GM23338 (cell line): Measurements from ENCODE around the gene VPS54. TPM values are rescaled to one million over a fixed set of nuclear protein-coding genes. Genes with fewer than 3 reads are reported as not detected.
"Not testable (repeated sequence)": the region's sequence is repeated elsewhere in the genome, so short reads cannot be mapped to it uniquely, and the experiment has no call there.

Experiments used
- ATAC-seq: fragments of 200-7000 bp; cut with Tn5 transposase; 3 replicates; pipeline ENCODE4 v1.9.1; 2020
- DNase-seq: peaks from one replicate; pipeline ENCODE4 v3.0.0-alpha.2; 2015; ENCODE audit warnings: low spot score
- H2AFZ ChIP-seq: fragments of 200-600 bp; sonication (generic); 2 replicates; pipeline ENCODE4 v1.8.0; 2016; ENCODE audit warnings: antibody characterized with exemption, mild to moderate bottlenecking, moderate library complexity
- H3F3A ChIP-seq: fragments of 200-600 bp; sonication (generic); replicated peaks from 2 replicates; pipeline ENCODE4 v1.8.0; 2017; ENCODE audit warnings: antibody characterized with exemption, mixed run types, low read depth
- H3K27ac ChIP-seq: fragments of 200-600 bp; sonication (generic); 2 replicates; pipeline ENCODE4 v1.6.1; 2016; ENCODE audit warnings: low read depth
- H3K27me3 ChIP-seq: fragments of 200-600 bp; sonication (generic); 2 replicates; pipeline ENCODE4 v1.8.0; 2016; ENCODE audit warnings: mild to moderate bottlenecking, mixed run types, moderate library complexity; ENCODE audit not compliant: insufficient read depth
- H3K36me3 ChIP-seq: fragments of 200-600 bp; sonication (generic); 2 replicates; pipeline ENCODE4 v1.8.0; 2016; ENCODE audit warnings: mild to moderate bottlenecking; ENCODE audit not compliant: insufficient read depth
- H3K4me1 ChIP-seq: fragments of 200-600 bp; sonication (generic); 2 replicates; pipeline ENCODE4 v1.8.0; 2016; ENCODE audit warnings: mild to moderate bottlenecking, moderate library complexity; ENCODE audit not compliant: insufficient read depth
- H3K4me2 ChIP-seq: fragments of 200-600 bp; sonication (generic); 2 replicates; pipeline ENCODE4 v1.7.1; 2017; ENCODE audit warnings: mixed run types
- H3K4me3 ChIP-seq: fragments of 200-600 bp; sonication (generic); 2 replicates; pipeline ENCODE4 v1.6.1; 2016; ENCODE audit warnings: mixed run types
- H3K79me2 ChIP-seq: fragments of 200-600 bp; sonication (generic); replicated peaks from 2 replicates; pipeline ENCODE4 v1.8.0; 2017; ENCODE audit warnings: mild to moderate bottlenecking; ENCODE audit not compliant: insufficient read depth
- H3K9me2 ChIP-seq: fragments of 200-600 bp; sonication (generic); 2 replicates; pipeline ENCODE4 v1.8.0; 2017; ENCODE audit not compliant: insufficient read depth
- H4K20me1 ChIP-seq: fragments of 200-600 bp; sonication (generic); replicated peaks from 2 replicates; pipeline ENCODE4 v1.8.0; 2017; ENCODE audit warnings: mild to moderate bottlenecking; ENCODE audit not compliant: insufficient read depth
- H3K27ac Mint-ChIP-seq: 2 replicates; pipeline ENCODE4 v1.8.0; 2020; ENCODE audit warnings: inconsistent platforms, mild to moderate bottlenecking, moderate library complexity, mixed read lengths
- H3K27me3 Mint-ChIP-seq: 3 replicates; pipeline ENCODE4 v1.8.0; 2022; ENCODE audit warnings: low read depth, mild to moderate bottlenecking, moderate library complexity, mixed read lengths, inconsistent platforms; ENCODE audit not compliant: insufficient read depth, poor library complexity
- H3K36me3 Mint-ChIP-seq: 3 replicates; pipeline ENCODE4 v1.8.0; 2021; ENCODE audit warnings: low read depth, mild to moderate bottlenecking, inconsistent platforms, moderate library complexity, mixed read lengths
- H3K4me1 Mint-ChIP-seq: 3 replicates; pipeline ENCODE4 v1.8.0; 2020; ENCODE audit warnings: mild to moderate bottlenecking, inconsistent platforms, mixed read lengths
- H3K4me3 Mint-ChIP-seq: 3 replicates; pipeline ENCODE4 v1.8.0; 2021; ENCODE audit warnings: moderate library complexity, mild to moderate bottlenecking, inconsistent platforms, mixed read lengths
- H3K9me3 Mint-ChIP-seq: 3 replicates; pipeline ENCODE4 v1.8.0; 2020; ENCODE audit warnings: moderate library complexity, mild to moderate bottlenecking, inconsistent platforms, mixed read lengths
- EZH2 ChIP-seq: fragments of 200-600 bp; sonication (generic); IDR thresholded peaks from one replicate; pipeline ENCODE4 v1.8.0; 2017; ENCODE audit warnings: antibody characterized with exemption, mild to moderate bottlenecking, low read depth; ENCODE audit not compliant: unreplicated experiment
- JUNB ChIP-seq: IDR thresholded peaks from one replicate; pipeline ENCODE4 v1.6.1; 2016; ENCODE audit warnings: antibody characterized with exemption; ENCODE audit not compliant: unreplicated experiment
- NANOG ChIP-seq: IDR thresholded peaks from 2 replicates; pipeline ENCODE4 v1.6.1; 2016; ENCODE audit warnings: antibody characterized with exemption, borderline replicate concordance
- POLR2AphosphoS5 ChIP-seq: IDR thresholded peaks from 2 replicates; pipeline ENCODE4 v1.6.1; 2016; ENCODE audit warnings: antibody characterized with exemption, low read depth
- STAT1 ChIP-seq: IDR thresholded peaks from one replicate; pipeline ENCODE4 v1.6.1; 2016; ENCODE audit warnings: antibody characterized with exemption; ENCODE audit not compliant: unreplicated experiment
- ZNF114 ChIP-seq: fragments of 250-450 bp; sonication (Bioruptor Pico); IDR thresholded peaks from 2 replicates; pipeline ENCODE4 v1.5.0; 2020; ENCODE audit warnings: mild to moderate bottlenecking, moderate library complexity
- polyA plus RNA-seq: library from polyadenylated mRNA; unstranded; fragments of >200 nt; fragmentation: Nextera tagmentation; extraction: Ambion mirVana; gene quantifications from 2 replicates; pipeline ENCODE4 v1.2.1, GENCODE V29; 2016
- total RNA-seq: library from RNA; depleted of rRNA; stranded (reverse); fragments of >200 nt; shearing (Covaris generic); gene quantifications from 2 replicates; pipeline ENCODE4 v1.2.3, GENCODE V29; 2014
- TF ChIP-seq, protein P1 (sequence below): IDR thresholded peaks from 2 replicates; pipeline ENCODE4 v1.6.1; 2016; ENCODE audit warnings: antibody characterized with exemption
- TF ChIP-seq, protein P2 (sequence below): fragments of 250-450 bp; sonication (Bioruptor Pico); IDR thresholded peaks from 2 replicates; pipeline ENCODE4 v1.5.0; 2020; ENCODE audit warnings: mild to moderate bottlenecking, moderate library complexity

Gene VPS54
- total and polyA plus RNA-seq, 2 experiments from 2014 or later: 6.6 to 17.0 TPM

DNA sequence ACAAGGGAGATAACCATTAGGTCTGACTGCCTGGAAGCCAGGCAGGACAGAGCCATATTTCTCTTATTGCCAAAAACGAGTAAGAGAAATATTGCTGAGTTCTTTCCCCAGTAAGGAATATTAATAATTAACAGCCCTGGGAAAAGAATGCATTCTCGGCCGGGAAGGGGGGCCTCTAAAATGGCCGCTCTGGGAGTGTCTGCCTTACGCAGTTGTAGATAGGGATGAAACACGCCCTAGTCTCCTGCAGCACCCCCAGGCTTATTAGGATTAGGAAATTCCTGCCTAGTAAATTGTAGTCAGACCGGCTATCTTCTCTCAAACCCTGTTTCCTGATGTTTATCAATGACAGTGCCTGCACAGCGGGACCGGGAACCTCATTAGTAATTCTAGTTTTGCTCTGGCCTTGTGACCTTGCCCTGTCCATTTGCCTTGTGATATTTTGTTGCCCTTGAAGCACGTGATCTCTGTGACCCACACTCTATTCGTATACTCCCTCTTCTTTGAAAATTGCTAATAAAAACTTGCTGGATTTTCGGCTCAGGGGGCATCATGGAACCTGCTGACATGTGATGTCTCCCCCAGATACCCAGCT lies 30.3 kb downstream of the VPS54 start:
- not testable (repeated sequence) for H3K9me2 ChIP-seq, ATAC-seq, DNase-seq, H3K4me2 ChIP-seq, H3K27ac ChIP-seq, H3K4me3 ChIP-seq, H3K27me3 ChIP-seq, H3K79me2 ChIP-seq, H3K36me3 ChIP-seq, H2AFZ ChIP-seq, H3K27me3 Mint-ChIP-seq, H3K27ac Mint-ChIP-seq, H4K20me1 ChIP-seq, H3F3A ChIP-seq, H3K4me3 Mint-ChIP-seq
- H3K4me1 Mint-ChIP-seq: peaks cover 23% of the 10 kb centered on the region
- H3K36me3 Mint-ChIP-seq: peaks cover 18% of the 10 kb centered on the region
- H3K9me3 Mint-ChIP-seq: peaks cover 14% of the 10 kb centered on the region
- peaks cover 14% of the 10 kb centered on the region; the same call in 1 of the 2 replicates for H3K4me1 ChIP-seq

DNA sequence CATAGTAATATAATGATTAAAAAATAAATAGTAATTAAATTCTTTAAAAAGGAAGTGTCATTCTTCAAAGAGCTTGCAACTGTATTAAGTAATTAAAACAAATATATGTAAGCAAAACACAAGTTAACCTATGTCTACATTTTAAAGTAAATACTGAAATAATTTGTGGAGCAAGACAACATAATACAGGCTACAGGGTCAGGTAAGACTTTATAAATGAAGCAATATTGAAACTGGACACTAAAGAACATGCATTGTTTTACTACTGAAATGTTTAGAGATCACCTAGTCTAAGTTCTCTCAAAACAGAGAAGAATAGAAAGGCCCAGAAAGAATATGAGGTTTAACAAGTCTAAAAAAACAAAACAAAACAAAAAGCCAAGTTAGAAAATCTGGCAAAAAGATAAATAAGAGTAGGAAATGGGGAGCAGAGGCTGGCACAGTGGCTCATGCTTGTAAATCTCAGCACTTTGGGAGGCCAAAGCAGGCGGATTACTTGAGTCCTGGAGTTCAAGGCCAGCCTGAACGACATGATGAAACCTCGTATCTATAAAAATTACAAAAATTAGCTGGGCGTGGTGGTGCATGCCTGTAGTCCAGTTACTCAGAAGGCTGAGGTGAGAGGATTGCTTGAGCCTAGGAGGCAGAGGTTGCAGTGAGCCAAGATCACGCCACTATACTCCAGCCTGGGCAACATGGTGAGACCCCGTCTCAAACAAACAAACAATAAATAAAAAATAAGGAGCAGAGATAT lies 34.4 kb downstream of the VPS54 start:
- 0 out of 2 replicates have a peak, but pooled peaks cover 3% of the 10 kb centered on the region for H4K20me1 ChIP-seq
- H3K27ac ChIP-seq: no peak overlapping the region
- no peaks in the 10 kb centered on the region for H3K4me1 Mint-ChIP-seq
- H3K4me3 ChIP-seq: no peak overlapping the region
- H3K27ac Mint-ChIP-seq: no peak overlapping the region
- ATAC-seq: no peak
- TF ChIP-seq NANOG (no peak), STAT1 (no peak), ZNF114 (no peak)
- TF ChIP-seq, protein P1, sequence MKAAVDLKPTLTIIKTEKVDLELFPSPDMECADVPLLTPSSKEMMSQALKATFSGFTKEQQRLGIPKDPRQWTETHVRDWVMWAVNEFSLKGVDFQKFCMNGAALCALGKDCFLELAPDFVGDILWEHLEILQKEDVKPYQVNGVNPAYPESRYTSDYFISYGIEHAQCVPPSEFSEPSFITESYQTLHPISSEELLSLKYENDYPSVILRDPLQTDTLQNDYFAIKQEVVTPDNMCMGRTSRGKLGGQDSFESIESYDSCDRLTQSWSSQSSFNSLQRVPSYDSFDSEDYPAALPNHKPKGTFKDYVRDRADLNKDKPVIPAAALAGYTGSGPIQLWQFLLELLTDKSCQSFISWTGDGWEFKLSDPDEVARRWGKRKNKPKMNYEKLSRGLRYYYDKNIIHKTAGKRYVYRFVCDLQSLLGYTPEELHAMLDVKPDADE: no peak
- H3F3A ChIP-seq: no peaks in the 10 kb centered on the region
- peaks cover 15% of the 10 kb centered on the region for H3K36me3 Mint-ChIP-seq
- H3K36me3 ChIP-seq: no peaks in the 10 kb centered on the region
- H3K9me3 Mint-ChIP-seq: peaks cover 7% of the 10 kb centered on the region; the same call in 2 of the 3 replicates
- no peak overlapping the region for H2AFZ ChIP-seq
- no peak for DNase-seq
- no peak overlapping the region for H3K4me3 Mint-ChIP-seq
- no peak overlapping the region for H3K4me2 ChIP-seq
- H3K27me3 Mint-ChIP-seq: peaks cover under 1% of the 10 kb centered on the region
- H3K4me1 ChIP-seq: no peaks in the 10 kb centered on the region
- no peaks in the 10 kb centered on the region for H3K9me2 ChIP-seq
- H3K79me2 ChIP-seq: no peaks in the 10 kb centered on the region; the same call in 1 of the 2 replicates
- H3K27me3 ChIP-seq: no peaks in the 10 kb centered on the region

GRCh38 chr2:63983986-63984605 lies 35.1 kb downstream of the VPS54 start:
- no peaks in the 10 kb centered on the region for H3F3A ChIP-seq
- H3K27ac ChIP-seq: no peak overlapping the region
- ATAC-seq: no peak
- H3K27me3 ChIP-seq: no peaks in the 10 kb centered on the region
- H3K4me2 ChIP-seq: no peak overlapping the region
- no peak overlapping the region for H3K27ac Mint-ChIP-seq
- H3K36me3 ChIP-seq: no peaks in the 10 kb centered on the region
- H3K4me3 ChIP-seq: no peak overlapping the region
- H3K36me3 Mint-ChIP-seq: peaks cover 8% of the 10 kb centered on the region
- H3K4me3 Mint-ChIP-seq: no peak overlapping the region
- H3K4me1 Mint-ChIP-seq: no peaks in the 10 kb centered on the region
- no peaks in the 10 kb centered on the region for H3K4me1 ChIP-seq
- H2AFZ ChIP-seq: no peak overlapping the region
- peaks cover 2% of the 10 kb centered on the region; the same call in 2 of the 3 replicates for H3K9me3 Mint-ChIP-seq
- no peaks in the 10 kb centered on the region for H3K9me2 ChIP-seq
- no peaks in the 10 kb centered on the region; the same call in 1 of the 2 replicates for H3K79me2 ChIP-seq
- H4K20me1 ChIP-seq: 0 out of 2 replicates have a peak, but pooled peaks cover 3% of the 10 kb centered on the region
- no peaks in the 10 kb centered on the region for H3K27me3 Mint-ChIP-seq
- no peak for DNase-seq
- no peak for TF ChIP-seq POLR2AphosphoS5
- TF ChIP-seq JUNB: no peak
- TF ChIP-seq ZNF114: no peak
- no peak for TF ChIP-seq STAT1
- TF ChIP-seq, protein P2, sequence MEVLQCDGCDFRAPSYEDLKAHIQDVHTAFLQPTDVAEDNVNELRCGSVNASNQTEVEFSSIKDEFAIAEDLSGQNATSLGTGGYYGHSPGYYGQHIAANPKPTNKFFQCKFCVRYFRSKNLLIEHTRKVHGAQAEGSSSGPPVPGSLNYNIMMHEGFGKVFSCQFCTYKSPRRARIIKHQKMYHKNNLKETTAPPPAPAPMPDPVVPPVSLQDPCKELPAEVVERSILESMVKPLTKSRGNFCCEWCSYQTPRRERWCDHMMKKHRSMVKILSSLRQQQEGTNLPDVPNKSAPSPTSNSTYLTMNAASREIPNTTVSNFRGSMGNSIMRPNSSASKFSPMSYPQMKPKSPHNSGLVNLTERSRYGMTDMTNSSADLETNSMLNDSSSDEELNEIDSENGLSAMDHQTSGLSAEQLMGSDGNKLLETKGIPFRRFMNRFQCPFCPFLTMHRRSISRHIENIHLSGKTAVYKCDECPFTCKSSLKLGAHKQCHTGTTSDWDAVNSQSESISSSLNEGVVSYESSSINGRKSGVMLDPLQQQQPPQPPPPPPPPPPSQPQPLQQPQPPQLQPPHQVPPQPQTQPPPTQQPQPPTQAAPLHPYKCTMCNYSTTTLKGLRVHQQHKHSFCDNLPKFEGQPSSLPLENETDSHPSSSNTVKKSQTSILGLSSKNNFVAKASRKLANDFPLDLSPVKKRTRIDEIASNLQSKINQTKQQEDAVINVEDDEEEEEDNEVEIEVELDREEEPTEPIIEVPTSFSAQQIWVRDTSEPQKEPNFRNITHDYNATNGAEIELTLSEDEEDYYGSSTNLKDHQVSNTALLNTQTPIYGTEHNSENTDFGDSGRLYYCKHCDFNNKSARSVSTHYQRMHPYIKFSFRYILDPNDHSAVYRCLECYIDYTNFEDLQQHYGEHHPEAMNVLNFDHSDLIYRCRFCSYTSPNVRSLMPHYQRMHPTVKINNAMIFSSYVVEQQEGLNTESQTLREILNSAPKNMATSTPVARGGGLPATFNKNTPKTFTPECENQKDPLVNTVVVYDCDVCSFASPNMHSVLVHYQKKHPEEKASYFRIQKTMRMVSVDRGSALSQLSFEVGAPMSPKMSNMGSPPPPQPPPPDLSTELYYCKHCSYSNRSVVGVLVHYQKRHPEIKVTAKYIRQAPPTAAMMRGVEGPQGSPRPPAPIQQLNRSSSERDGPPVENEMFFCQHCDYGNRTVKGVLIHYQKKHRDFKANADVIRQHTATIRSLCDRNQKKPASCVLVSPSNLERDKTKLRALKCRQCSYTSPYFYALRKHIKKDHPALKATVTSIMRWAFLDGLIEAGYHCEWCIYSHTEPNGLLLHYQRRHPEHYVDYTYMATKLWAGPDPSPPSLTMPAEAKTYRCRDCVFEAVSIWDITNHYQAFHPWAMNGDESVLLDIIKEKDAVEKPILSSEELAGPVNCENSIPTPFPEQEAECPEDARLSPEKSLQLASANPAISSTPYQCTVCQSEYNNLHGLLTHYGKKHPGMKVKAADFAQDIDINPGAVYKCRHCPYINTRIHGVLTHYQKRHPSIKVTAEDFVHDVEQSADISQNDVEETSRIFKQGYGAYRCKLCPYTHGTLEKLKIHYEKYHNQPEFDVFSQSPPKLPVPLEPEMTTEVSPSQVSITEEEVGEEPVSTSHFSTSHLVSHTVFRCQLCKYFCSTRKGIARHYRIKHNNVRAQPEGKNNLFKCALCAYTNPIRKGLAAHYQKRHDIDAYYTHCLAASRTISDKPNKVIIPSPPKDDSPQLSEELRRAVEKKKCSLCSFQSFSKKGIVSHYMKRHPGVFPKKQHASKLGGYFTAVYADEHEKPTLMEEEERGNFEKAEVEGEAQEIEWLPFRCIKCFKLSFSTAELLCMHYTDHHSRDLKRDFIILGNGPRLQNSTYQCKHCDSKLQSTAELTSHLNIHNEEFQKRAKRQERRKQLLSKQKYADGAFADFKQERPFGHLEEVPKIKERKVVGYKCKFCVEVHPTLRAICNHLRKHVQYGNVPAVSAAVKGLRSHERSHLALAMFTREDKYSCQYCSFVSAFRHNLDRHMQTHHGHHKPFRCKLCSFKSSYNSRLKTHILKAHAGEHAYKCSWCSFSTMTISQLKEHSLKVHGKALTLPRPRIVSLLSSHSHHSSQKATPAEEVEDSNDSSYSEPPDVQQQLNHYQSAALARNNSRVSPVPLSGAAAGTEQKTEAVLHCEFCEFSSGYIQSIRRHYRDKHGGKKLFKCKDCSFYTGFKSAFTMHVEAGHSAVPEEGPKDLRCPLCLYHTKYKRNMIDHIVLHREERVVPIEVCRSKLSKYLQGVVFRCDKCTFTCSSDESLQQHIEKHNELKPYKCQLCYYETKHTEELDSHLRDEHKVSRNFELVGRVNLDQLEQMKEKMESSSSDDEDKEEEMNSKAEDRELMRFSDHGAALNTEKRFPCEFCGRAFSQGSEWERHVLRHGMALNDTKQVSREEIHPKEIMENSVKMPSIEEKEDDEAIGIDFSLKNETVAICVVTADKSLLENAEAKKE (CRISPR knock-in tag): no peak
- TF ChIP-seq EZH2: no peak
